Measurements from ENCODE around the gene KRT84.

The KRT84 gene

DNA sequence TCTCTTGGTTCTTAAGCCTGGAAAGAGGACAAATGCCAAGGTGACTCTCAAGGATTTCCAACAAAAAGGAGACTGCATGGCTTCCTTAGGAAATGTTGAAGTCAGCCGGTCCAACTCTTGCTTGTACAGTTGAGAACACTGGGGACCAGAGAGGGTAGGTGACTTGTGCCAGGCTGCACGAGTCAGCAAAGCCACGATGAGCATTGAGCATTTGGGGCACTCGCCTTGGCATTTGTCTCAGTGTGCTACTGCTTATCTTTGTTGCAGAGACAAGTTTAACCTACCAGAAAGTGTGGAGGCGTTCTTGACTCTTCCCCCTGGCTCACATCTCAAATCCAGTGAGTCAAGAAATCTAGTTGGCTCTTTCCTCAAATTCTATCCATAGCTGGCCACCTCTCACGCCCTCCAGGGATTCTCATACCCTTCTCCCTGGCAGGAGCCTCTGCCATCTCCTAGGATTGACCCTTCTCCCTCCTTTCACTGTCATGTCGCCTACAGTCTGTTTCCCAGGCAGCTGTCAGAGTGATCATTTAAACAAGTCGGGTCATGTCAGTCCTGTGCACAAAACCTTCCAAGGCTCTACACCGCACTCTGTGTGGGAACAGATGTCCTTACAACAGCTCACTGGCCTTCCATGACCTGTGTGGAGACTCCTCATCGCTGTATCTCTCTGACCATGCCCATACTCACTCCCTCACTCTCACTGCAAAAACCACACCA is 47.1 kb downstream of the KRT84 start:
- DNase-seq, result no peak

DNA sequence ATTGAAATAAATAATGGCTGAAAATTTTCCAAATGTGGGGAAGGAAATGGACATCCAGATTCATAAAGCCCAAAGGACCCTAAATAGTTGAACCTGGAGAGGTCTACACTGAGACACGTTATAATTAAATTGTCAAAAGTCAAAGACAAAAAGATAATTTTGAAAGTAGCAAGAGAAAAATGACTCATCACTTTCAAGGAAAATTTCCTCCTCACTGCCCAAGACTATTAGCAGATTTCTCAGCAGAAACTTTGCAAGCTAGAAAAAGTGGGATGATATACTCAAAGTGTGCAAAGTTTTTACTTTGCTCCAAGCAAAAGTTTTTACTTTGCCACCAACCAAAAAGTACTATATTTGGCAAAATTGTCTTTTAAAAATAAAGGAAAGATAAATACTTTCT is 48.4 kb downstream of the KRT84 start:
- DNase-seq, result no peak

DNA sequence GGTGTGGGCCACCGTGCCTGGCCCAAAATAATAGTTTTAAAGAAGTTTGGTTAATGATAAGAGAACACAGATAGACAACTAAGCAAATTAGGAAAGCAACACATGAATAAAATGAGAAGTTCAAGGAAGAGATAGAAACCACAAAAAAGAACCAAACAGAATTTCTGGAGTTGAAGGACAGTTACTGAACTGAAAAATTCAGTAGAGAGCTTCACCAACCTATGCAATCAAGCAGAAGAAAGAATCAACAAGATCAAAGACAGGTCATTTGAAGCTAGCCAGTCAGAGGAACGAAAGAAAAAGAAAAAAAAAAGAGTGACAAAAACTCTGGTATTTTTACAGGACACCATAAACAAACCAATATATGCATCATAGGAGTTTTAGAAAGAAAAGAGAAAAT is 48.8 kb downstream of the KRT84 start:
- no peak for DNase-seq

DNA sequence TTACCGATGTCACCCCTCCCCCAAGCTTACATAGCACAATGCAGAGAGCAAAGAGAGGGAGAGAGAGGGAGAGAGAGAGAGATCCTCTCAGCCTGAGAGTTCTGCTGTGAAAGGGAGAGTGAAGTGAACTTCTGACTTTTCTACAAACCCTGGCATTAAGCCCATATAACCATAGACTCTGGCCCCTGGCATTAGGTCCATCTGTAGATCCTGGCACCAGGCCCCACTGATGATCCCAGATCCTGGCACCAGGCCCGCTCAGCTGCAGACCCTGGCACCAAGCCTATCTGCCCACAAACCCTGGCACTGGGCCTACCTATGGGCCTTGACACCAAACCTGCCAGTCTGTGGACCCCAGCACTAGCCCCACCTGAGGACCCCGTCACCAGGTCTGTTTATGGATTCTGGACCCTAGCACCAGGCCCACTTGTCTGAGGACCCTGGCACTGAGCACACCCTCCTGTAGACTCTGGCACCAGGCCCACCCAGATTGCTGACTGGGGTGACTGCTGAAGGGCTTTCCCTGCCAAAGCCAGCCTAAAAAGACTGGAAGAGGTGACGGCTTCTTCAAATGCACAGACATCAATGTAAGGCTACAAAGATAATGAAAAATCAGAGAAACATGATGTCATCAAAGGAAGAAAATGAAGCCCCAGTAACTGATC is 49.7 kb downstream of the KRT84 start:
- DNase-seq, result no peak

DNA sequence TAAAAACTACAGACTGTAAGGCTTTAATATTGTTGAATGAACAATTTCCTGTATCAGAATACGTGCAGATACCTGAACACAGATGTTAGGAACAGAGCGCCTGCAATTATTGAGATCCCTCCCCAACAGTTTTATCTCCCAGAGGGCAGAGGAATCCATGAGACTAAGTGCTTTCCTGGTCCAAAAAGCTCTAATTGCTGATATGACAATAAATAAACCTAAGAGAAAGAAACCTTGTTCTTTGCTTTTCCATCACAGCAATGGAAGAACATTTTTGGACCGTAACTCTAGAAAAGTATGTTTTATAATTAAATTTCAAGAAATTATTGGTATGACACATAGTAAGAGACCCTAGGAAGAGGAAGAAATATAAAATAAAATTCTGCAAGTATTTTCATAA is 51.3 kb downstream of the KRT84 start:
- no peak for DNase-seq

DNA sequence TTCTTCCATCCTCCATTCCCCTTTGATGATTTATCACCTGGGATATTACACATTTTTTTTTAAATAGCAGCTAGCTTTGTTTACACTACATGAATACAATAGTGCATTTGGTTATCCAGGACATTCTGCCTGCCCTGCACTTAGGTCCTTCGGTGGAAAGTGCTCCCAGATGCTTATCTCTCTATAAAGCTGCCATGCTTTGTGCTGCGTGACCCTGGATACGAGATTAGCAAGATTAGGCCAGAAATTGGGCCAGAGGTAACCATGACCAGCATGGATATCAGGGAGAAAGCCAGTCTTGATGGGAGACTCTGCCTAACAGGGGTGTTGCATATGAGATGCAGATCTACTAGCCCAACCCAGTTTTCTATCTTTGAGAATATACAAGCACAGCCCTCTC is 52.1 kb downstream of the KRT84 start:
- DNase-seq, result no peak

DNA sequence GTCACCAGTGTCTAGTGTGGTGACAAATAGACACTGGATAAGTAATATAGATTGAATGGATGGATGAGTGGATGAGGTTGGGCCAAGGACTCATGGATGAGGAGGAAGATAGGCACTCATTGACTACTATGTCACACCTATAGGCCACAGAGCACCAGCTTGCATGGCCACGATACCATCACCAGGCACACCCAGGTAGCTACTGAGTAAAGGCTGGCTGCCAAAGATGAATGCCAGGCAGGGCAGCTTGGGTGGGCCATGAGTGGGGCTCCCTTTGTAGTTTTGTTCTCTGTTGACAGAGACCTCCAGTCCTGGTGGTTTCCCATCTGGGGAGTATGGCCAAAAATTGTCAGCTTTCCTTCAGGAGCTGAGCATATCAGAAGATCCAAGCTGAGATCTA is 53.1 kb downstream of the KRT84 start:
- DNase-seq, result no peak

DNA sequence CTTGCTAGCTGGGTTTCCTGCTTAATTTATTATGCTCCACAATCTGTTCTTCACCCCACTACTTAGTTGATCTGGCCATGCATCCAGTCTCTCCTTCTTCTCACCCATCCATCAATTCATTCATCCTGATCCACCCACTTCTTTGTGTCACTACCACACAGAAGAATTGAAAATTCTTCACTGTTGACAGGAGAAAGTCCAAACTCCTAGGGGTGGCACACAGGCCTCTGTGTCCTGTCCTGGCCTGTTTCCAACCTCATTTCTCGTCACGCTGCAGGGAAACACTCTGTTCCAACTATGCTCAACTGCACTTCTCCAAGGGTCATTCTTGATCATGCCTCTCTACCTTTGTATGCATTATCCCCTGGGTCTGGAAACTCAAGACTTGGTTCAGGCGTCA is 53.6 kb downstream of the KRT84 start:
- DNase-seq, result no peak

DNA sequence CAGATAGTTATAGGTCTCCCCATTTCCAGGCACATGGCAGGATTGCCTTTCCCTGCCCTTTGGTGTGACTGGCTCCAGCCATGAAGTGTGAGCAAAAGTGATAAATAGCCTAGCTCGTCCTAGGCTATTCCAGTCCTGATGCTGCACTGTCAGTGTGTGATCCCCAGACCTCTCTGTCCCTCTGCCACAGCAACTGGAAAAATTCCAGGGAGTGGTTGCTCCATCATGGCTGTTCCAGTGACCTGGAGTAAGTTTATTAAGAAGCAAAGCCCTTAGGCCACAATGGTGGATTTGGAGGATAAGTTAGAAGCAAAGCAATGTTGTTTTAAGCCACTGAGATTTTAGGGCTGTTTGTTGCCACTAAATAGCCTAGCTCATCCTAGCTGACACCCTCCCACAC is 54.4 kb downstream of the KRT84 start:
- no peak for DNase-seq

DNA sequence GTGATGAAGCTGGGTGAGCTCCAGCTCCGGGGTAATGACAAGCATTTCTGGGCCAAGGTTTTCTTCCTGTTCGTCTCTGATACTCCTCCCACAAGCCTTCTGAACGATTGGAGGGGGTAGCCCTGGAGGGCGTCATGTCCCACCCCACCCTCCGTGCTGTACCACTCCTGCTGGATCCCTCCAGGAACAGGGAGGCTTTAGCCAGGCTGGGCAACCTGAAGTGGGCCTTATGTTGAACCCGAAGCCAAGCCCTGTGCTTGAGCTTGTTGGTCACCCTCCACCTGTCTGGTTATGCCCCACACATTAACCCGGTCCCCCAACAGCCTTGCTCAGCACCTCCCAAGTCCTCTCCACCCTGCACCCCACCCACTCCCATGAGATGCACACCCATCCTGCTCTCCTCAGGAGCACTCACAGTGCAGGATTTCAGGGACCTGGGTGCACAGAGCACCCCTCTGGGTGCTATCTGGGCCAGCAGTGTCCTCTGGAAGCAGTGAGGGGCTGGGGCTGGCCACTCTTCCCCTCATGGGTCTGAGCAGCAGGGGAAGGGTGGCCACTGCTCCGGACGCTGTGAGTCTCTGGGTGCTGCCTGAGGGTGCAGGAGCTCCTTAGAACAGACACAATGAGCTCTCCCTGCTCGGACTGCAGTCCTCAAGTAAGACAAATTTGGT is 57.5 kb downstream of the KRT84 start:
- no peak for DNase-seq

Measured in activated CD4-positive, alpha-beta T cell treated with anti-CD3 and anti-CD28 coated beads for 4 hours (primary cell).